ENCODE measurements around the gene ZNF684. TPM values are rescaled to one million over a fixed set of nuclear protein-coding genes. Genes with fewer than 3 reads are reported as not detected.
"Not testable (repeated sequence)": the region's sequence is repeated elsewhere in the genome, so short reads cannot be mapped to it uniquely, and the experiment has no call there.

ZNF684 gene
- total RNA-seq = 1 to 10 TPM; 6.6 to 6.8 TPM

DNA sequence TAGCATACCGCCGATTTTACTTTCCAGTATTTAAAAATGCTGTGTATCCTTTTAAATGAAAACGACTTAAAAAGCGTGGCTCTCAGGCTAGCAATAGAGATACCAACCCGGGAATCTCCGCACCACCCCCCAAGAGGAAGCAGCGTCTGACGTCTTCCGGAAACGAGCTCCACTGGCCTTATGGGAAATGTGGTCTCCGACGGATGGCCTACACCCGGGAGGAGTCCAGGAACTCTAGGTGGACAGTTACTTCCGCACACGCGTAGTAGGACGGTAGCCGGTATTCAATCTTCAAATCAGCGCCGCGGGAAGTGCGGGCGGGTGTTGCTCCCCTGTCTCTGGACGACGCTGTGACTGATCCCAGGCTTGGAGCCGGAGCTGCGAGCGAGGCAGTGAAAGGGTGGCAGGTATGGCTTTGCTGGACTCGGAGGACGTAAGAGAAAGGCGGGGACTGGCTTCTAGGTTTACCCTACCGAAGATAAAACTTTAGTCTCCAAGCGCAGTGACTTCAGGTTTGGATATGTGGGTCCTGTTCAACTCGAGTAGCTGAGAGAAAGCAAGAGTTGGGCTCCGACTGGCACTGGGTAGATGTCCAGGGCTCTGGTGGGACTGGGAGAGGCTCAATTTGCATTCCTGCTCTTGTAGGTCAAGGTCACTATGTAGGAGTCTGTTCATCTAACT is at the start of gene ZNF684:
ZNF684 (plus strand) TSS at position 257 of the 681 bp plus-strand sequence. CDS start 1,530 bp downstream, outside the sequence.
- peak within 1 kb of the TSS; percentile 96 for H3K4me3 Mint-ChIP-seq
- H3K36me3 Mint-ChIP-seq (ENCODE audit: low read depth) = peaks cover 37% of the 10 kb centered on the region
- H3K4me1 Mint-ChIP-seq = peaks cover 25% of the 10 kb centered on the region
- peak within 1 kb of the TSS; percentile 81 for H3K27ac Mint-ChIP-seq
- H3K27me3 Mint-ChIP-seq = peaks cover 2% of the 10 kb centered on the region
- ChIA-PET CTCF (interaction anchor here (0.6 to 2.4 kb wide), 17 partner anchors 10 to 618 kb away, joined by 3 to 15 read pairs (median 4); partner anchors contain the start of genes CITED4, EXO5 and ZFP69), POLR2A (interaction anchor here (0.7 to 3.0 kb wide), 13 partner anchors 11 to 711 kb away, joined by 3 to 23 read pairs (median 4); partner anchors contain the start of genes EXO5, NFYC, SMAP2 and ZFP69B)
- DNase-seq = peak; percentile 85
- H3K9me3 Mint-ChIP-seq = peaks cover 15% of the 10 kb centered on the region

DNA sequence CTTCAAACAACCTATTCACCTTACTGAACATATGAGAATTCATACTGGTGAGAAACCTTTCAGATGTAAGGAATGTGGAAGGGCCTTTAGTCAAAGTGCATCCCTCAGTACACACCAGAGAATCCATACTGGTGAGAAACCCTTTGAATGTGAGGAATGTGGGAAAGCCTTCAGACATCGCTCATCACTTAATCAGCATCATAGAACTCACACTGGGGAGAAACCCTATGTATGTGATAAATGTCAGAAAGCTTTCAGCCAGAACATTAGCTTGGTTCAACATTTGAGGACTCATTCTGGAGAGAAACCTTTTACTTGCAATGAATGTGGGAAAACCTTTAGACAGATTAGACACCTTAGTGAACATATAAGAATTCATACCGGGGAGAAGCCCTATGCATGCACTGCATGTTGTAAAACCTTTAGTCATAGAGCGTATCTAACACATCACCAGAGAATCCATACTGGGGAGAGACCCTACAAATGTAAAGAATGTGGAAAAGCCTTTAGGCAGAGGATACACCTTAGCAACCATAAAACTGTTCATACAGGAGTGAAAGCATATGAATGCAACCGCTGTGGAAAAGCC is 36.0 kb upstream of the ZNF684 start:
- H3K36me3 Mint-ChIP-seq (ENCODE audit: low read depth) = peaks cover 75% of the 10 kb centered on the region
- H3K9me3 Mint-ChIP-seq = peaks cover 66% of the 10 kb centered on the region
- no peaks in the 10 kb centered on the region for H3K4me1 Mint-ChIP-seq
- H3K27ac Mint-ChIP-seq = no peak overlapping the region
- H3K27me3 Mint-ChIP-seq = no peaks in the 10 kb centered on the region
- ChIA-PET CTCF (no interaction called here), POLR2A (interaction anchor here (1.0 kb wide), 2 partner anchors 13 to 17 kb away, joined by 3 read pairs; partner anchors contain the start of gene EXO5)
- H3K4me3 Mint-ChIP-seq = no peak overlapping the region
- DNase-seq = no peak

GRCh38 chr1:40502651-40503050 is 28.8 kb upstream of the ZNF684 start:
- H3K4me3 Mint-ChIP-seq, H3K27me3 Mint-ChIP-seq, POLR2A ChIA-PET, H3K4me1 Mint-ChIP-seq, H3K27ac Mint-ChIP-seq, DNase-seq: not testable (repeated sequence)
- CTCF ChIA-PET = interaction anchor here (0.6 kb wide), 1 partner anchor 227 kb away, joined by 4 read pairs; no protein-coding TSS in a partner anchor
- peaks cover 62% of the 10 kb centered on the region for H3K36me3 Mint-ChIP-seq (ENCODE audit: low read depth)
- peaks cover 62% of the 10 kb centered on the region for H3K9me3 Mint-ChIP-seq

- Mint-ChIP-seq H3K27ac (peak overlapping the region; percentile 77), H3K4me1 (peaks cover 14% of the 10 kb centered on the region), H3K9me3 (peaks cover 45% of the 10 kb centered on the region), H3K36me3 (ENCODE audit: low read depth) (peaks cover 69% of the 10 kb centered on the region), H3K4me3 (peak overlapping the region; percentile 76), H3K27me3 (no peaks in the 10 kb centered on the region)
- no peak for DNase-seq
- CTCF ChIA-PET = interaction anchor here (0.5 to 2.0 kb wide), 3 partner anchors 24 to 69 kb away, joined by 3 to 15 read pairs (median 4); partner anchors contain the start of gene ZNF684
- POLR2A ChIA-PET = interaction anchor here (0.6 to 2.0 kb wide), 11 partner anchors 8 to 202 kb away, joined by 3 to 23 read pairs (median 4); partner anchors contain the start of genes NFYC, ZFP69B and ZNF684
Measured at GRCh38 chr1:40507973-40508372, 23.5 kb upstream of the ZNF684 start.

- peak within 1 kb of the TSS; percentile 76 for H3K4me3 Mint-ChIP-seq
- H3K4me1 Mint-ChIP-seq = peaks cover 14% of the 10 kb centered on the region
- H3K9me3 Mint-ChIP-seq = peaks cover 43% of the 10 kb centered on the region
- H3K27me3 Mint-ChIP-seq = no peaks in the 10 kb centered on the region
- POLR2A ChIA-PET = interaction anchor here (0.6 to 2.0 kb wide), 14 partner anchors 8 to 202 kb away, joined by 3 to 23 read pairs (median 4); partner anchors contain the start of genes NFYC, ZFP69B and ZNF684
- peak; percentile 89 for DNase-seq
- CTCF ChIA-PET = interaction anchor here (0.5 to 2.0 kb wide), 4 partner anchors 24 to 70 kb away, joined by 3 to 15 read pairs (median 4); partner anchors contain the start of gene ZNF684
- peaks cover 65% of the 10 kb centered on the region for H3K36me3 Mint-ChIP-seq (ENCODE audit: low read depth)
- H3K27ac Mint-ChIP-seq = peak within 1 kb of the TSS; percentile 77
Measured at GRCh38 chr1:40508375-40509341, 22.8 kb upstream of the ZNF684 start, which contains the start of gene EXO5. TSS of gene EXO5 (plus strand) at chr1:40508767. CDS start at chr1:40514545, 5,778 bp downstream.

DNA sequence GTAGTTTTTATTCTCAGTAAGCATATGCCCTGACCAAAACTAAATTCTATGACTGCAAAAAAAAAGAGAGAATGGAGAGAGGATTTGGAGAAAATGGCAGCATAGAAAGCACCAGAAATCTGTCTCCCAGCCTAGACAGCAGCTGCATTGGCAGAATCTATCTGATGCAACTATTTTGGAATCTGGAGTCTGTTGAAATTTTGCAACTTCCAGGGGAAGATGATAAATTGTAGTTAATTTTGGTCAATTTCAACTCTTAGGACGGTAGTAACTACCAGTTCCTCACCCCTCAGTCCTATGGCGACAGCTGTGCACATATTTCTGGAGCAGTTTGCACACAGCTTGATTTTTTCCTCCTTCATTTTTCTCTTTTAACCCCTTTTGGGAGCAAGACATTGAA is 11.9 kb upstream of the ZNF684 start:
- no peaks in the 10 kb centered on the region for H3K27me3 Mint-ChIP-seq
- no peak for DNase-seq
- H3K36me3 Mint-ChIP-seq (ENCODE audit: low read depth) = peaks cover 36% of the 10 kb centered on the region
- CTCF ChIA-PET = no interaction called here
- H3K4me1 Mint-ChIP-seq = no peaks in the 10 kb centered on the region
- H3K9me3 Mint-ChIP-seq = peaks cover 51% of the 10 kb centered on the region
- POLR2A ChIA-PET = interaction anchor here (1.3 kb wide), 1 partner anchor 11 kb away, joined by 5 read pairs; the partner anchor contains the start of gene EXO5
- H3K4me3 Mint-ChIP-seq = no peak overlapping the region
- no peak overlapping the region for H3K27ac Mint-ChIP-seq

- peak overlapping the region; percentile 96 for H3K4me3 Mint-ChIP-seq
- peak overlapping the region; percentile 81 for H3K27ac Mint-ChIP-seq
- H3K4me1 Mint-ChIP-seq = peaks cover 25% of the 10 kb centered on the region
- no peak for DNase-seq
- ChIA-PET CTCF (interaction anchor here (1.4 to 2.4 kb wide), 4 partner anchors 22 to 387 kb away, joined by 5 to 15 read pairs (median 6); partner anchors contain the start of gene EXO5), POLR2A (interaction anchor here (1.1 to 3.0 kb wide), 8 partner anchors 20 to 273 kb away, joined by 3 to 23 read pairs (median 5); partner anchors contain the start of genes EXO5, NFYC, SMAP2 and ZFP69B)
- peaks cover 4% of the 10 kb centered on the region for H3K27me3 Mint-ChIP-seq
- peaks cover 36% of the 10 kb centered on the region for H3K36me3 Mint-ChIP-seq (ENCODE audit: low read depth)
- peaks cover 19% of the 10 kb centered on the region for H3K9me3 Mint-ChIP-seq
Measured at GRCh38 chr1:40530735-40531380, 579 bp upstream of the ZNF684 start.

GRCh38 chr1:40532062-40532389 is 589 bp downstream of the ZNF684 start:
- peaks cover 25% of the 10 kb centered on the region for H3K4me1 Mint-ChIP-seq
- H3K9me3 Mint-ChIP-seq = peaks cover 16% of the 10 kb centered on the region
- H3K27ac Mint-ChIP-seq = peak overlapping the region; percentile 81
- H3K27me3 Mint-ChIP-seq = peaks cover 2% of the 10 kb centered on the region
- ChIA-PET CTCF (interaction anchor here (0.6 to 2.4 kb wide), 21 partner anchors 9 to 618 kb away, joined by 3 to 15 read pairs (median 4); partner anchors contain the start of genes CITED4, EXO5, ZFP69 and ZFP69B), POLR2A (interaction anchor here (0.7 to 3.0 kb wide), 13 partner anchors 11 to 711 kb away, joined by 3 to 23 read pairs (median 4); partner anchors contain the start of genes EXO5, NFYC, SMAP2 and ZFP69B)
- peaks cover 39% of the 10 kb centered on the region for H3K36me3 Mint-ChIP-seq (ENCODE audit: low read depth)
- peak overlapping the region; percentile 96 for H3K4me3 Mint-ChIP-seq
- DNase-seq = no peak

GRCh38 chr1:40532844-40533424 is 1.5 kb downstream of the ZNF684 start:
- ChIA-PET CTCF (interaction anchor here (0.8 to 2.4 kb wide), 19 partner anchors 11 to 419 kb away, joined by 3 to 15 read pairs (median 3); partner anchors contain the start of genes CITED4, EXO5, ZFP69 and ZFP69B), POLR2A (interaction anchor here (0.9 to 3.0 kb wide), 8 partner anchors 10 to 494 kb away, joined by 3 to 23 read pairs (median 4); partner anchors contain the start of genes CTPS1, EXO5, NFYC and ZFP69B)
- Mint-ChIP-seq H3K9me3 (peaks cover 13% of the 10 kb centered on the region), H3K27me3 (no peaks in the 10 kb centered on the region), H3K4me1 (peaks cover 25% of the 10 kb centered on the region), H3K27ac (no peak overlapping the region), H3K4me3 (peak overlapping the region; percentile 48), H3K36me3 (ENCODE audit: low read depth) (peaks cover 44% of the 10 kb centered on the region)
- DNase-seq = peak; percentile 23

DNA sequence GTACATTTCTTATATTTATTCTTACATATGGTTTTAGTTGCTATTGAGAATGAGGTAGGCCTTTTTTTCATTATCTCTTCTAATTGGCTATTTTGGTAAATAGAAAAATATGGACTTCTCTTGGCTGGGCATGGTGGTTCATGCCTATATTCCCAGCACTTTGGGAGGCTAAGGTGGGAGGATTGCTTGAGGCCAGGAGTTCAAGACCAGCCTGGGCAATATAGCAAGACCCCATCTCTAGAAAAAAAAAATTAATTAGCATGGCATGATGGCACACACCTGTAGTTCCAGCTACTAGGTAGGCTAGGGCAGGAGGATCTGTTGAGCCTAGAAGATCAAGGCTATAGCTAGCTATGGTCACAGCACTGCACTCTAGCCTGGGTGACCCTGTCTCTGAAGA is 3.2 kb downstream of the ZNF684 start:
- DNase-seq = no peak
- no peak overlapping the region for H3K4me3 Mint-ChIP-seq
- H3K36me3 Mint-ChIP-seq (ENCODE audit: low read depth) = peaks cover 48% of the 10 kb centered on the region
- peaks cover 14% of the 10 kb centered on the region for H3K9me3 Mint-ChIP-seq
- ChIA-PET CTCF (no interaction called here), POLR2A (no interaction called here)
- H3K27ac Mint-ChIP-seq = no peak overlapping the region
- H3K27me3 Mint-ChIP-seq = no peaks in the 10 kb centered on the region
- H3K4me1 Mint-ChIP-seq = peaks cover 25% of the 10 kb centered on the region

DNA sequence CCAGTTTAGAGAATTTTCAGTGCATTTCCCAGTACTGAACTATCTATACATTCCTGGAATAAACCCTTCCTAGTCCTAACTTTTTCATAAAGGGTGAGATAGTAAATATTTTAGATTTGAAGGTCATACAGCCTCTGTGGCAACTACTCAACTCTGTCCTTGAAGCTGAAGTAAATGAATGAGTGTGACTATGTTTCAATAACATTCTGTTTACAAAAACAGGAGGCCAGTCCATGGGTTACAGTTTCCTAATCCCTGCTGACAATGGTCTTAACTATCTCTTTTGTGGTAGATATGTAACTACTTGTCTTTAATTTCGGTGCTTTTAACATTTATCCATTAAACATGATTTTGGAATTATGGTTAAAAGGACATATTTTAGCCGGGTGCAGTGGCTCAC is 4.3 kb downstream of the ZNF684 start:
- Mint-ChIP-seq H3K27ac (no peak overlapping the region), H3K27me3 (no peaks in the 10 kb centered on the region), H3K9me3 (peaks cover 12% of the 10 kb centered on the region), H3K36me3 (ENCODE audit: low read depth) (peaks cover 57% of the 10 kb centered on the region), H3K4me3 (no peak overlapping the region), H3K4me1 (peaks cover 25% of the 10 kb centered on the region)
- POLR2A ChIA-PET = no interaction called here
- DNase-seq = no peak
- CTCF ChIA-PET = no interaction called here

All from activated CD4-positive, alpha-beta memory T cell treated with anti-CD3 and anti-CD28 coated beads, Interleukin-2, amount 10 ng/mL, durations not matched to agents 7 days and 5 days (primary cell).